GM12872 (cell line): ENCODE results near the gene C14orf132.

Source experiments
- CTCF ChIP-seq: IDR thresholded peaks from 3 replicates; pipeline ENCODE4 v1.5.1; 2011; ENCODE audit warnings: low read depth, mild to moderate bottlenecking, low read length, moderate library complexity; ENCODE audit not compliant: insufficient read depth

C14orf132 gene

GRCh38 chr14:96078625-96079016, 39.5 kb downstream of the C14orf132 start:
- no peak for TF ChIP-seq CTCF

GRCh38 chr14:96079066-96079465, 39.9 kb downstream of the C14orf132 start:
- no peak for TF ChIP-seq CTCF

GRCh38 chr14:96080571-96080970, 41.4 kb downstream of the C14orf132 start:
- no peak for TF ChIP-seq CTCF

- no peak for TF ChIP-seq CTCF
Observed at GRCh38 chr14:96081224-96081623, 42.1 kb downstream of the C14orf132 start.

GRCh38 chr14:96081767-96082400, 42.7 kb downstream of the C14orf132 start:
- no peak for TF ChIP-seq CTCF

- TF ChIP-seq CTCF: no peak
Observed at GRCh38 chr14:96082420-96083300, 43.5 kb downstream of the C14orf132 start.

GRCh38 chr14:96083667-96084320, 44.6 kb downstream of the C14orf132 start:
- TF ChIP-seq CTCF: no peak
